Erythroblast (primary cell): Measurements from ENCODE around the gene BPHL.
"Not testable (repeated sequence)": the region's sequence is repeated elsewhere in the genome, so short reads cannot be mapped to it uniquely, and the experiment has no call there.

Experiments used
- DNase-seq, 2 experiments: peaks; one replicate each; lab custom pipeline; 2025; lab: John Stamatoyannopoulos, UW
- GATA1 ChIP-seq: IDR thresholded peaks from 2 replicates; pipeline ENCODE4 v1.6.1; 2011; ENCODE audit warnings: low read depth, mild to moderate bottlenecking, control low read depth, low read length, moderate library complexity
- POLR2A ChIP-seq: IDR thresholded peaks from 2 replicates; pipeline ENCODE4 v1.6.1; 2011; ENCODE audit warnings: mild to moderate bottlenecking, low read length

BPHL gene

GRCh38 chr6:3175715-3176402, 57.3 kb downstream of the BPHL start:
- TF ChIP-seq GATA1, result no peak
- no peak for TF ChIP-seq POLR2A
- DNase-seq, result no peak

- DNase-seq, result peak; percentile 58 to 86
- TF ChIP-seq GATA1 (no peak), POLR2A (no peak)
Observed at GRCh38 chr6:3176562-3177355, 58.2 kb downstream of the BPHL start.

GRCh38 chr6:3178666-3179065, 60.2 kb downstream of the BPHL start:
- DNase-seq, result not testable (repeated sequence)

- DNase-seq, result peak; percentile 28 to 30
Observed at GRCh38 chr6:3179945-3180344, 61.4 kb downstream of the BPHL start.

- TF ChIP-seq GATA1 (no peak), POLR2A (no peak)
Observed at GRCh38 chr6:3181105-3181504, 62.6 kb downstream of the BPHL start.

GRCh38 chr6:3183066-3183465, 64.6 kb downstream of the BPHL start:
- no peak for DNase-seq
- no peak for TF ChIP-seq POLR2A
- no peak for TF ChIP-seq GATA1

More at GRCh38 chr6:3181105-3181504, 62.6 kb downstream of the BPHL start:
- no peak for DNase-seq

- DNase-seq, result no peak
- TF ChIP-seq GATA1 (no peak), POLR2A (no peak)
Observed at GRCh38 chr6:3186974-3187382, 68.5 kb downstream of the BPHL start.

GRCh38 chr6:3188262-3188661, 69.8 kb downstream of the BPHL start:
- DNase-seq, result no peak
- no peak for TF ChIP-seq POLR2A
- TF ChIP-seq GATA1, result no peak

GRCh38 chr6:3189192-3189591, 70.7 kb downstream of the BPHL start:
- not testable (repeated sequence) for DNase-seq

GRCh38 chr6:3190056-3190455, 71.5 kb downstream of the BPHL start:
- DNase-seq, result no peak
- TF ChIP-seq GATA1 (no peak), POLR2A (no peak)

GRCh38 chr6:3190779-3191178, 72.3 kb downstream of the BPHL start:
- TF ChIP-seq POLR2A (no peak), GATA1 (no peak)

GRCh38 chr6:3193102-3193849, 74.8 kb downstream of the BPHL start:
- no peak for DNase-seq
- no peak for TF ChIP-seq GATA1
- no peak for TF ChIP-seq POLR2A

More at GRCh38 chr6:3190779-3191178, 72.3 kb downstream of the BPHL start:
- DNase-seq, result no peak

- TF ChIP-seq GATA1 (no peak), POLR2A (no peak)
- no peak for DNase-seq
Observed at GRCh38 chr6:3194535-3195419, 76.3 kb downstream of the BPHL start.

GRCh38 chr6:3195420-3195694, 76.8 kb downstream of the BPHL start:
- no peak for TF ChIP-seq GATA1
- no peak for TF ChIP-seq POLR2A
- no peak for DNase-seq
